OCI-LY1 (cell line): ENCODE results near the gene GTF3C2.

Experiments
- EZH2 ChIP-seq: fragments of 200-600 bp; sonication (generic), shearing (Covaris generic); IDR thresholded peaks from 2 replicates; pipeline ENCODE4 v1.8.0; 2017; ENCODE audit warnings: borderline replicate concordance, mixed run types, mild to moderate bottlenecking, antibody characterized with exemption, low read length, moderate library complexity, mixed read lengths
- TF ChIP-seq, protein P1 (sequence below): fragments of 200-600 bp; sonication (generic), shearing (Covaris generic); IDR thresholded peaks from 2 replicates; pipeline ENCODE4 v1.5.1; 2017; ENCODE audit warnings: mild to moderate bottlenecking, antibody characterized with exemption, low read length, moderate library complexity, mixed read lengths

DNA sequence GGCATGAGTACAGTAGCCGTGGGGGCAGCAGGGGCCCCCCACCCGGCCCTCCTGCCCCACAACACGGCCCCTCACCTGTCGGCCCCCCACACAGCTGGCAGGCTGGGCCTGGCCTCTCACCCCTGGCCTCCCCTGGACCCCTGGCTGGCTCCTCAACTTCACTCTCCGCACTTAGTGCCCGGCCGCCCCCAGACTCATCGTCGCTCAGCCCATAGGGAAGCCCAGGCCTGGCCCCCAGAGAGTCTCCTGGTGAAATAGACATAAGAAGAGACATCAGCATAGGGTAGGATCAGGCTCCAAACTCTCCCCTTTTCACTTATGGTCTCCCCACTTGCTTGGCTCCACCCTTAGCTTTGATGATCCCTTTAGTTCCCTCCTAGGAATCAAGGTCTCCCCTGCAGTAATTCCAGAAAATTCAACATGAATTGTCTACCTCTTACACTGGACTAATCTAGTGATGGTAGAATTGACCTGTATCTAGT, 22.3 kb upstream of the GTF3C2 start:
- no peak for TF ChIP-seq EZH2
- TF ChIP-seq, protein P1, sequence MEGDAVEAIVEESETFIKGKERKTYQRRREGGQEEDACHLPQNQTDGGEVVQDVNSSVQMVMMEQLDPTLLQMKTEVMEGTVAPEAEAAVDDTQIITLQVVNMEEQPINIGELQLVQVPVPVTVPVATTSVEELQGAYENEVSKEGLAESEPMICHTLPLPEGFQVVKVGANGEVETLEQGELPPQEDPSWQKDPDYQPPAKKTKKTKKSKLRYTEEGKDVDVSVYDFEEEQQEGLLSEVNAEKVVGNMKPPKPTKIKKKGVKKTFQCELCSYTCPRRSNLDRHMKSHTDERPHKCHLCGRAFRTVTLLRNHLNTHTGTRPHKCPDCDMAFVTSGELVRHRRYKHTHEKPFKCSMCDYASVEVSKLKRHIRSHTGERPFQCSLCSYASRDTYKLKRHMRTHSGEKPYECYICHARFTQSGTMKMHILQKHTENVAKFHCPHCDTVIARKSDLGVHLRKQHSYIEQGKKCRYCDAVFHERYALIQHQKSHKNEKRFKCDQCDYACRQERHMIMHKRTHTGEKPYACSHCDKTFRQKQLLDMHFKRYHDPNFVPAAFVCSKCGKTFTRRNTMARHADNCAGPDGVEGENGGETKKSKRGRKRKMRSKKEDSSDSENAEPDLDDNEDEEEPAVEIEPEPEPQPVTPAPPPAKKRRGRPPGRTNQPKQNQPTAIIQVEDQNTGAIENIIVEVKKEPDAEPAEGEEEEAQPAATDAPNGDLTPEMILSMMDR: no peak
